Effector memory CD4-positive, alpha-beta T cell (primary cell): ENCODE data around the gene RNASEL.
"Not testable (repeated sequence)": the region's sequence is repeated elsewhere in the genome, so short reads cannot be mapped to it uniquely, and the experiment has no call there.

Experiments used
- DNase-seq, 3 donors: peaks; one replicate each; pipeline ENCODE4 v3.0.0-alpha.2; 2020
- H3K27ac ChIP-seq: 2 replicates; pipeline ENCODE4 v1.7.0; 2013; ENCODE audit warnings: mild to moderate bottlenecking, low read length, moderate library complexity; ENCODE audit not compliant: insufficient read depth, poor library complexity, severe bottlenecking
- H3K27me3 ChIP-seq: replicated peaks from 2 replicates; pipeline ENCODE4 v1.7.0; 2013; ENCODE audit warnings: mild to moderate bottlenecking, low read length; ENCODE audit not compliant: insufficient read depth, control insufficient read depth, poor library complexity, severe bottlenecking
- H3K36me3 ChIP-seq: 2 replicates; pipeline ENCODE4 v1.7.0; 2013; ENCODE audit warnings: mild to moderate bottlenecking, low read length, moderate library complexity; ENCODE audit not compliant: control insufficient read depth, insufficient read depth
- H3K4me1 ChIP-seq: 2 replicates; pipeline ENCODE4 v1.7.0; 2013; ENCODE audit warnings: low read length, mild to moderate bottlenecking; ENCODE audit not compliant: control insufficient read depth, insufficient read depth, poor library complexity, severe bottlenecking
- H3K4me3 ChIP-seq: 2 replicates; pipeline ENCODE4 v1.7.0; 2013; ENCODE audit warnings: low read length, low read depth, mild to moderate bottlenecking; ENCODE audit not compliant: insufficient read depth, poor library complexity, severe bottlenecking
- H3K9me3 ChIP-seq: 2 replicates; pipeline ENCODE4 v1.7.0; 2013; ENCODE audit warnings: mild to moderate bottlenecking, low read length, moderate library complexity; ENCODE audit not compliant: control insufficient read depth
- total RNA-seq, 3 donors: gene quantifications; one replicate each; lab custom pipeline; 2026; lab: John Stamatoyannopoulos, UW

The RNASEL gene
- 20.1 to 28.1 (median 20.6) reads per million in 3 donors for total RNA-seq

- Histone ChIP-seq H3K9me3 (no peaks in the 10 kb centered on the region), H3K4me3 (peak within 1 kb of the TSS; percentile 82), H3K27ac (peak within 1 kb of the TSS; percentile 97), H3K36me3 (no peaks in the 10 kb centered on the region), H3K27me3 (no peaks in the 10 kb centered on the region), H3K4me1 (peaks cover 17% of the 10 kb centered on the region)
- peak; percentile 26 to 44 (median 36) for DNase-seq
Measured at GRCh38 chr1:182588500-182589396, at the start of gene RNASEL. RNASEL (minus strand) TSS chr1:182589256; CDS start chr1:182586806, 2,450 bp downstream.

- Histone ChIP-seq H3K27ac (no peak overlapping the region), H3K4me1 (no peaks in the 10 kb centered on the region), H3K27me3 (no peaks in the 10 kb centered on the region), H3K4me3 (no peak overlapping the region), H3K36me3 (no peaks in the 10 kb centered on the region), H3K9me3 (no peaks in the 10 kb centered on the region)
- no peak for DNase-seq
Measured at GRCh38 chr1:182637769-182638168, 48.7 kb upstream of the RNASEL start.

- H3K27me3 ChIP-seq = no peaks in the 10 kb centered on the region
Measured at GRCh38 chr1:182635871-182636270, 46.8 kb upstream of the RNASEL start.

GRCh38 chr1:182634306-182635072 is 45.4 kb upstream of the RNASEL start:
- no peaks in the 10 kb centered on the region for H3K36me3 ChIP-seq

More at GRCh38 chr1:182635871-182636270, 46.8 kb upstream of the RNASEL start:
- Histone ChIP-seq H3K4me1 (no peaks in the 10 kb centered on the region), H3K36me3 (no peaks in the 10 kb centered on the region), H3K9me3 (no peaks in the 10 kb centered on the region), H3K4me3 (no peak overlapping the region), H3K27ac (no peak overlapping the region)
- no peak for DNase-seq

GRCh38 chr1:182633657-182634281 is 44.7 kb upstream of the RNASEL start:
- H3K4me3 ChIP-seq = no peak overlapping the region
- DNase-seq = no peak
- no peak overlapping the region for H3K27ac ChIP-seq
- no peaks in the 10 kb centered on the region for H3K9me3 ChIP-seq
- no peaks in the 10 kb centered on the region for H3K36me3 ChIP-seq
- peaks cover 14% of the 10 kb centered on the region for H3K4me1 ChIP-seq
- no peaks in the 10 kb centered on the region for H3K27me3 ChIP-seq

More at GRCh38 chr1:182634306-182635072, 45.4 kb upstream of the RNASEL start:
- H3K4me3 ChIP-seq = no peak overlapping the region
- H3K27me3 ChIP-seq = no peaks in the 10 kb centered on the region
- no peak overlapping the region for H3K27ac ChIP-seq
- H3K4me1 ChIP-seq = peaks cover 13% of the 10 kb centered on the region
- no peak for DNase-seq
- H3K9me3 ChIP-seq = no peaks in the 10 kb centered on the region

- H3K9me3 ChIP-seq = no peaks in the 10 kb centered on the region
- DNase-seq = no peak
- H3K27me3 ChIP-seq = no peaks in the 10 kb centered on the region
- H3K4me3 ChIP-seq = no peak overlapping the region
- H3K4me1 ChIP-seq = peaks cover 14% of the 10 kb centered on the region
- no peaks in the 10 kb centered on the region for H3K36me3 ChIP-seq
- H3K27ac ChIP-seq = no peak overlapping the region
Measured at GRCh38 chr1:182633031-182633430, 44.0 kb upstream of the RNASEL start.

- not testable (repeated sequence) for H3K36me3 ChIP-seq, DNase-seq, H3K27me3 ChIP-seq, H3K4me3 ChIP-seq, H3K27ac ChIP-seq, H3K9me3 ChIP-seq
- peaks cover 14% of the 10 kb centered on the region for H3K4me1 ChIP-seq
Measured at GRCh38 chr1:182632441-182632857, 43.4 kb upstream of the RNASEL start.

GRCh38 chr1:182631954-182632353 is 42.9 kb upstream of the RNASEL start:
- no peaks in the 10 kb centered on the region for H3K36me3 ChIP-seq

GRCh38 chr1:182631053-182631677 is 42.1 kb upstream of the RNASEL start:
- Histone ChIP-seq H3K27ac (no peak overlapping the region), H3K4me3 (no peak overlapping the region), H3K36me3 (no peaks in the 10 kb centered on the region), H3K9me3 (no peaks in the 10 kb centered on the region), H3K27me3 (no peaks in the 10 kb centered on the region), H3K4me1 (peaks cover 14% of the 10 kb centered on the region)
- no peak for DNase-seq

More at GRCh38 chr1:182631954-182632353, 42.9 kb upstream of the RNASEL start:
- no peaks in the 10 kb centered on the region for H3K9me3 ChIP-seq
- H3K4me3 ChIP-seq = no peak overlapping the region
- no peak for DNase-seq
- peaks cover 14% of the 10 kb centered on the region for H3K4me1 ChIP-seq
- H3K27me3 ChIP-seq = no peaks in the 10 kb centered on the region
- no peak overlapping the region for H3K27ac ChIP-seq
